H1 (cell line): ENCODE results near the gene RNF6.

Experiments
- EP300 ChIP-seq, 2 experiments: IDR thresholded peaks; 1 replicate in 1 of 2; 2 replicates in 1 of 2; pipeline ENCODE4 v1.6.1; 2011 to 2012; ENCODE audit warnings: low read depth in 2 of 2, low read length in 2 of 2, mild to moderate bottlenecking in 2 of 2, borderline replicate concordance in 1 of 2, inconsistent platforms in 1 of 2, moderate library complexity in 1 of 2
- EZH2 ChIP-seq: fragments of 200-600 bp; sonication (generic); IDR thresholded peaks from 2 replicates; pipeline ENCODE4 v1.7.1; 2012; ENCODE audit warnings: low read depth, mild to moderate bottlenecking, moderate library complexity, low read length, inconsistent platforms; ENCODE audit not compliant: severe bottlenecking
- JUND ChIP-seq: IDR thresholded peaks from 2 replicates; pipeline ENCODE4 v1.6.1; 2011; ENCODE audit warnings: mild to moderate bottlenecking, improper control_type of control experiment, low read length
- KDM1A ChIP-seq: fragments of 200-600, 300-600 bp; sonication (generic); IDR thresholded peaks from 2 replicates; pipeline ENCODE4 v1.7.1; 2016; ENCODE audit warnings: mild to moderate bottlenecking, low read length, borderline replicate concordance
- PHF8 ChIP-seq: fragments of 200-600 bp; sonication (generic); conservative IDR thresholded peaks from 2 replicates; pipeline ENCODE4 v1.7.1; 2012; ENCODE audit warnings: low read depth, mild to moderate bottlenecking, inconsistent platforms, low read length, moderate library complexity
- POLR2A ChIP-seq, 2 experiments: IDR thresholded peaks; 1 replicate in 1 of 2; 2 replicates in 1 of 2; pipeline ENCODE4 v1.6.1; 2011; ENCODE audit warnings: low read depth in 2 of 2, low read length in 2 of 2, mild to moderate bottlenecking in 2 of 2; ENCODE audit errors: control extremely low read depth in 1 of 2
- SRF ChIP-seq: IDR thresholded peaks from 2 replicates; pipeline ENCODE4 v1.6.1; 2011; ENCODE audit warnings: mild to moderate bottlenecking, low read depth, low read length, moderate library complexity
- TBP ChIP-seq: IDR thresholded peaks from 2 replicates; pipeline ENCODE4 v1.6.1; 2011; ENCODE audit warnings: low read depth, low read length, improper control_type of control experiment
- USF2 ChIP-seq: IDR thresholded peaks from 2 replicates; pipeline ENCODE4 v1.6.1; 2011; ENCODE audit warnings: low read length, improper control_type of control experiment
- TF ChIP-seq, protein P1 (sequence below), 3 experiments: IDR thresholded peaks; 1 replicate in 2 of 3; 2 replicates in 1 of 3; pipeline versions ENCODE4 v1.5.1 to v1.6.1; 2011; ENCODE audit warnings: low read length in 3 of 3, mild to moderate bottlenecking in 3 of 3, inconsistent platforms in 2 of 3, low read depth in 1 of 3, moderate library complexity in 1 of 3; ENCODE audit not compliant: insufficient read depth in 1 of 3; ENCODE audit errors: control extremely low read depth in 1 of 3

- TF ChIP-seq, protein P1, sequence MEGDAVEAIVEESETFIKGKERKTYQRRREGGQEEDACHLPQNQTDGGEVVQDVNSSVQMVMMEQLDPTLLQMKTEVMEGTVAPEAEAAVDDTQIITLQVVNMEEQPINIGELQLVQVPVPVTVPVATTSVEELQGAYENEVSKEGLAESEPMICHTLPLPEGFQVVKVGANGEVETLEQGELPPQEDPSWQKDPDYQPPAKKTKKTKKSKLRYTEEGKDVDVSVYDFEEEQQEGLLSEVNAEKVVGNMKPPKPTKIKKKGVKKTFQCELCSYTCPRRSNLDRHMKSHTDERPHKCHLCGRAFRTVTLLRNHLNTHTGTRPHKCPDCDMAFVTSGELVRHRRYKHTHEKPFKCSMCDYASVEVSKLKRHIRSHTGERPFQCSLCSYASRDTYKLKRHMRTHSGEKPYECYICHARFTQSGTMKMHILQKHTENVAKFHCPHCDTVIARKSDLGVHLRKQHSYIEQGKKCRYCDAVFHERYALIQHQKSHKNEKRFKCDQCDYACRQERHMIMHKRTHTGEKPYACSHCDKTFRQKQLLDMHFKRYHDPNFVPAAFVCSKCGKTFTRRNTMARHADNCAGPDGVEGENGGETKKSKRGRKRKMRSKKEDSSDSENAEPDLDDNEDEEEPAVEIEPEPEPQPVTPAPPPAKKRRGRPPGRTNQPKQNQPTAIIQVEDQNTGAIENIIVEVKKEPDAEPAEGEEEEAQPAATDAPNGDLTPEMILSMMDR (IDR thresholded peaks at IDR 0.05; ENCODE audit: control extremely low read depth in 1 of 3, insufficient read depth in 1 of 3, low read depth in 1 of 3, low read length in 3 of 3): no peak
- TF ChIP-seq JUND (no peak), EP300 (IDR thresholded peaks at IDR 0.05; ENCODE audit: borderline replicate concordance in 1 of 2, low read depth in 2 of 2, low read length in 2 of 2) (no peak), PHF8 (no peak), POLR2A (IDR thresholded peaks at IDR 0.05; ENCODE audit: control extremely low read depth in 1 of 2, low read depth in 2 of 2, low read length in 2 of 2) (no peak), EZH2 (no peak), KDM1A (no peak), TBP (no peak), USF2 (no peak), SRF (no peak)
Measured at GRCh38 chr13:26227166-26227971, 5.3 kb upstream of the RNF6 start.
